Amniotic epithelial cell (primary cell): ENCODE data around the gene GNG7.
"Not testable (repeated sequence)": the region's sequence is repeated elsewhere in the genome, so short reads cannot be mapped to it uniquely, and the experiment has no call there.

Source experiments
- DNase-seq: peaks from one replicate; pipeline ENCODE4 v3.0.0-alpha.2; 2010; ENCODE audit warnings: low read depth

GNG7 gene

DNA sequence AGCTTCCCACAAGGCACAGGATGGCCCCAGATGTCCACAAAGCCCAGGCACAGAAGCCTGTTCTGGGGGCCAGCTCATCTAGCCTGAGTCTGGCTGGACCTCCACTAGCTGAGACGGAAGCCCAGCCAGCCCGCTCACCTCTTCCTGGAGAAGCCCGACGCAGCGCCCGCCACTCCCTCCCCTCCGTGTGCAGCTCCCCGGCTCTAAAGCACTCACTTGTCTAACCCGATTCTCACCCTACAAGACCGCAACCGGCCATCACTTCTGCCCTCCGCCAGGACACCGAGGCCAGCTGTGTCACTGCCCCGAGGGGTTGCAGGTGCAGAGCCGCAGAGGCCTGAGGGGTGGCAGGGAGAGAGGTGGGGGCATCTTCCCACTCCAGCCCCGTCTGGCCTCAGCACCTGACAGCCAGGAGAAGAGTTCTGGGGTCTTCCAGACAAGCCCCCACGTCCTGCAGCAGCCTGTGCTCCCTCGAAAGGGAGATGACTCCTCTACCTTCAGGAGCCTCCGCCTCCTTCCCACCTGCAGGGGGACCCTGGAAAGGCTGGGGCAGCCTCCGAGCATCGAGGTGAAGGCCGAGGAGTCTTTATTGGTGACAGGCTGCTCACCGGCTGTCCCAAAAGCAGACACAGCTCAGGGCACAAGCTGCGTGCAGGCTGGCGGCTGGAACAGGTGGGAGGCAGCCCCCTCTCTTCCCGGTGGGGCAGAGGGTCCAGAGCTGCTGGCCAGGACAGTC is 24.6 kb upstream of the GNG7 start:
- DNase-seq: no peak

DNA sequence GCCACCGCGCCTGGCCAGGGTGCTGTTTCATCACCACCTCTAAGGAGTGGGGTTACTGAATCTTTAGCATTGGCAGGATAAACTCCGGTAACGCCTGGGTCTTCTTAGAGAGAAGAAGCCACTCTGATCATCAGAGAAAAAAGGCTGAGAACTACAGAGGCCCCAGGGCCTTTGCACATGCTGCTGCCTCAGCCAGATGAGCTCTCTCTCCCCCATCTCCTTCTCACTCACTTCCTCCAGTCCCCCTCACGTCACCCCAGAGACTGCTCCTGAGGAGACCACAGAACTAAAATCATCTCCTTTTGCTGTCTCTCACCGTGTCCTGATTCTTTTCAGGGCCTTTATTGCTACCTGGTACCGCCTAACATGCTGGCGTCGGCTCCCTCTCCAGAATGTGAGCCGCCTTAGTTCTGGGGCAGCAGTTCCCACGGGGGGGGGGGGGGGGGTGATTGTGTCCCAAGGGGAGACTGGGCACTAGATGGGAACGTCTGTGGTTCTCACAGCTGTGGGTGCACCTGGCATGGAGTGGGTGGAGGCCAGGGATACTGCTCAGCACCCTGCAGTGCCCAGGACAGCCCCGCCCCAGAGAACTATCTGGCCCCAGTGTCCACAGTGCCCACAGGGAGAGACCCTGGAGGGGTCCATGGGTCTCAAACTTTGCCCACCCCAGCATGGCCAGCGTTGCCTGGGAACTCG is 23.8 kb upstream of the GNG7 start:
- no peak for DNase-seq

DNA sequence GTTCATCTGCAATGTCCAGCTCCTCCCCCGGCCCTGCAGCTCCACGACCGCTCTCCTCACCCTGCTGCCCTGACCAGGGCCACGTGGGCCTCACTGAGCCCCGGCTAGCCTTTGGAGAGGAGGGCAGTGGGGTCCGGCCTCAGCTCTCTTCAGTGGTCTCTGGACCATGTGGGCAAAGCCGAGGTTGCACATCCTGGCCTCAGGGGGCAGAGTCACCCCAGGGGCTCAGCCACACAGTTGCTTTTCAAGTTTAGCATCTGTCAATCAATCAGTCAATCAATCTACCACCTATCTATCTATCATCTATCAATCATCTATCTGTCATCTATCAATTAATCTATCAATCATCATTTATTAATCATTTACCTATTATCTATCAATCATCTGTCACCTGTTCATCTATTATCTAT is 21.7 kb upstream of the GNG7 start:
- DNase-seq: no peak

GRCh38 chr19:2723747-2724146 is 21.3 kb upstream of the GNG7 start:
- DNase-seq: no peak

GRCh38 chr19:2723345-2723715 is 20.8 kb upstream of the GNG7 start:
- no peak for DNase-seq

DNA sequence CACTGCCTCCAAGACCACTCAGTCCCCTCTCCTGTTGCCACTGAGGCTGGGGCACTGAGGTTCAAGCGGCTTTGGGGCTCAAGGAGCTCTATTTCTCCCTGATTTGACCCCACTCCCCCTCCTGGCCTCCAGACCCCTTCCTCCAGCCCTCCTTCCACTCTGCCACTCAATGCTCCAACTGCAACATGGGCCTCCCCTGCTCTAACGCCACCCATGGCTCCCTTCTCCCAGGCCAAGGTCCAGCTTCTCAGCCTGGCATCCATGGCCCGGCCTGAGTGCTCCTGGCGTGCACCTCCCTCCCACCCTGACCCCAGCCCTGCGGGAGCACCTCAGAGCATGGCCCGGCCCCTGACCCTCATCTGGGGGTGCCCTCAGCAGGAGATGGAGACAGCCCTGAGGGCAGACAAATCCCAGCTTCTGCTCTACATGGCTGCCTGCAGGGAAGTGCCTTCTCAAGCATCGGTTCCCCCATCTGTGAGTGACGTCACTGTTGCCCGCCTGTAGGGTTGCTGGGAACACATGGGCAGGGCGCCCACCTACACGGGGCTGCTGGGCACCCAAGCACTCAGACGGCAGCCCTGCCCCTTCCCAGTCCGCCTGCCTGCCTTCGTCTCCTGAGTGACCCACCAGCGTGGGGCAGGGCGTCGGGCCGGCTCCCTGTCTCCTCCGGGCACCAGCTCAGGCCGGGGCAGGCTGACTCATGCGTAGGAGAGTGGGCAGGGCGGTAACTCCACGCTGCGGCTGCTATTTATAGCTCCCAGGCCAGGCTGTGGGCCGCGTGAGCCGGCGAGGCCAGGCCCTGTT is 20.2 kb upstream of the GNG7 start:
- peak; percentile 89 for DNase-seq

DNA sequence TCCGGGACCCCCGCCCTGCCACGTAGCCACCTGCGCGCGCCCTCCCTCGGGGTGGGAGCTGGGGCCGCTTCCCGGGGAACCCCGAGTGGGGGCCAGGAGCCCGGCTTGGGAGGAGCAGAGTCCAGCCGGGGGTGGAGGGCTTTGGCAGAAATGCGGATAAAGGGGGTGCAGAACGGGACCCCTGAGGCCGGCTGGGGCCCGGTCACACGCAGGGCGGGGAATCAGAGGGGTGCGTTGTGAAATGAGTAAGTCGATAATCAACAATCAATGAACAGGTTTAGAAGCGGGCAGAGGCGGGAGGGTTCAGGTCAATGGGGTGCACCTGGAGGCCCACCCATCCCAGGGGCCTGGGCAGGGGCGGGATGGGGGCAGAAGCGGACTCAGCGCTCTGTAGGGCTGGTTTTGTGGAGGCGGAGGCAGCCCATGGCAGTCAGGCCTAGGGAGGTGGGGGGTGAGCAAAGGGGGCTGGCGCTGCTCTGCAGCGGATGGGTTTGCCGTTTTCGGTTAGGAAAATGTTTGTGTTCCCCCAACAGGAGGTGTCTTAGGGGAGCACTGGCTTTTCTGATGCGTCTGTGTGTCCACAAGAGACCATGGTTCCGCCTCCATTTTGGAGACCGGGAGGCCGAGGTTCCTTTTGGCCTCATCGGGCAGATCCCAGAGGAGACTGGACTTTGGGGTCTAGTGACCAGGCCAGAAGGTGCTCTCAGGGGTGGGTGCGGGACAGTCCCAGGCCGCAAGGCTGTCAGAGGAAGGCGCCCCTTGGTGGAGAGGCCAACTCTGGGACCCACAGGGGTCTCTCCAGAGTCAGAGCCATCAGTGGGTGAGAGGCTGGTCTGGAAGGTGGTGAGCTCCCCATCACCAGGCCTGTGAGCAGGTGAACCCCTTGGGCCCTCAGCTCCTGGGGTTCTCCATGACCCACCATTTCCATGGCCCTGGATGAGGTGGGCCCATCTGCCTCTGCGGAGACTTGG is 19.4 kb upstream of the GNG7 start:
- DNase-seq: no peak

DNA sequence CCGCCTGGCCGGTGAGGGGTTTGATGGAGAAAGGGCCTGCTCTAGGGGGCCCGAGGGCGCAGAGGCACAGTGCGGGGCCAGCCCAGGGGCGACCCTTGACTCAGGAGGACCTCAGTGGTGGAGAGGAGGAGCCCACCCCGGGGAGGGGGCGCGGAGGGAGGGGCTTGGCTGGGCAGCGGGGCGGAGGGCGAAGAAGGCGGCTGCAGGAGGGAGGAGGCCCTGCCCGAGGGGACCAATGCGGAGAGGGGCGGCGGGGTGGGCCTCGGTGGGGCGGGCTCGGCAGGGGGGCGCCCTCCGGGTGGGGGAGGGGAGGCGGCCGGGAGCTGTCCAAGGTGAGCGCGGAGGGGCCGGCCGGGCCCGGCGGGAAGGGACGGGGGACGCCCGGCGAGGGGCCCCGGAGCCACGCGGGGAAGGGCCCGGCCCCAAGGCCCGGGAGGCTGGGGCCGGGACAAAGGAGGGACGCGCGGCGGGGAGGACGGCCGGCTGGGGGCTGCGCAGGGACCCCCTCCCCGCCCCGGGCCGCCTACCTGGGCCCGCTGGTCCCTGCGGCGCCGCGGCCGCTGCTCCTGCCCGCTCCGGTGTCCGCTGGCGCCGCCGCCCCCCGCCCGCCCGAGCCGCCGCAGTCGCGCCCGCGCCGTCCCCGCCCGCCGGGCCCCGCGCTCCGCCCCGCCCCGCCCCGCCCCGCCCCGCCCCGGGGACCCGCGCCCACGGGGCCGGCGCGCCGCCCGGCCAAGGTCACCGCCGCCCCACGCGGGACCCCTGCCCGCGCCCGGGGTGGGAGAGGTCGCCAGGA is 18.5 kb upstream of the GNG7 start, which contains the start of gene DIRAS1:
TSS of gene DIRAS1 (minus strand) at position 596 of the 793 bp plus-strand sequence. CDS start 3,566 bp downstream, outside the sequence.
- DNase-seq: no peak

DNA sequence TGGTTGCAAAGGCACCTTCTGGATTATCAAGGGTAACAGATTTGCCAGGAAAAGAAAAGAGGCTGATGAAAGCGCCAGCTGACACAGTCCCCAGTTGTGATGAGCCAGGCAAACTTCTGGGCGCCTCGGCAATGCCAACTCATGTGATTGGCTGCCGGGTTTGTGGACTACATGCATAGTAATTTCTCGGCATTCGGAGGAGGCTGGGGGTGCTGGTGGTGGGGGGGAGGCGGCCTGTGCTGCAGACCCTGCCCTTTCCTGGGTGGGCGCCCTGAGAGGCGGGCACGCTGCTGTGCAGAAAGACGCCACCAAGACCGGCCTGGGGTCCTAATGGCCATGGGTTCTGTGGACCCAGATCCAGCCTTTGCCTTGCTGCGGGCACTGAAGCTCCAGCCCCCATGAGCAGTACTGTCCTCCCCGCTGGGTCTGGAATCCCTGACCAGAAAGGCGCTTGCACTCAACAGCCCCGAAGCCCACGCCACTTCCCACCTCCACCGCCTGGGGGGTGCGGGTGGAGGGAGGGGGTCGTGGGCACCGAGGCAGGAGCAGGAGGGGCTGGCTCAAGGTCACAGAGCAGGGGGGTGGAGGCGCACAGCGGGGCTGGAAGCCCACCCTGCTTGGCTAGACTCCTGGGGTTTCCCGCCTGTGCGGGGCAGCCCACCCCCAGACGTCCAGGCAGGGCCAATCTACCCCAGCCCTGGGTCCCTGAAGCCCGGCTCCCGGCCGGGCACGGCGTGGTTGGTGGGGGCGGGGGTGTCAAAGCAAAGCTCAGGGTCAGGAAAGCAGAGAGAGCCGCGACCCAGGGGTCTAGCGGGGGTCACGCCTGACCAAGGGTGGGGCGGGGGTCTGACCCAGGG is 17.7 kb upstream of the GNG7 start:
- DNase-seq: no peak

- DNase-seq: no peak
These were observed 16.8 kb upstream of the GNG7 start for GRCh38 chr19:2719232-2719735.

DNA sequence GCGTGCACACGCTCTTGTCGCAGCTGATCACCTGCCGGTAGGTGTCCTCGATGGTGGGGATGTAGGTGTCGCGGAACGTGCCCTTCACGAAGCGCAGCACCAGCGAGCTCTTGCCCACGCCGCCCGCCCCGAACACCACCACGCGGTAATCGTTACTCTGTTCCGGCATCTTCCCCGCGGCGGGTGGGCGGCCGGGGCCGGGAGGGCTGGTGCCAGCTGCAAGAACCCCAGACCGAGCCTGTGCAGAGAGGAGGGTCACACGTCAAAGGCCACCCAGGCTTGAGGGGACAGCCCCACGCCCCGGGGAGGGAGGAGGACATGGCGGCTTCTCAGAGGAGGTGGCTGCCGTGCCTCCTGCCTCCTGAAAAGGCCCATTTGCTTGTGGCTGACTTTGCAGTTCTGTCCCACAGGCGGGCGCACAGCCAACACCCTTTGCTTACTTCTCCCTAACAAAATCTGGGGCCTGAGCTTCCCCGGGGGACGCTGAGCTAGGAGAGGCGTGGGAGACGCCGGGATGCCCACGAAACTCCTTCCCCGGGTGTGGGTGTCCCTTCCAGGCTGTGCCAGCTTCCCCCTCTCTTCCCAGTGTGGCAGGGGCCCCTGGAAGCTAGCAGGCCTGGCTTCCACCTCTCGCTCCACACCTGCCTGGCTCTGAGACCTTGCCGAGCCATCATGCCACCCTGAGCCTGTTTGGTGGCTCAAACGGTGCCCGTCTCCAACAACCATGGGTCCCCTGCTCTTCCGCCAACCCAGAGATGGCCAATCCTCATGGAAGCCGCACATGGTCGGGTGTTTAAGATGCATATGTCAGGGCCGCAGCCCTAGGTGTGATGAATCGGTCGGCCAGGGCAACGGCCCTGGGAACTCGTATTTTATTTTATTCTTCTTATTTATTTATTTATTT is 15.4 kb upstream of the GNG7 start:
- DNase-seq: no peak

GRCh38 chr19:2716722-2717637 is 14.5 kb upstream of the GNG7 start:
- no peak for DNase-seq

DNA sequence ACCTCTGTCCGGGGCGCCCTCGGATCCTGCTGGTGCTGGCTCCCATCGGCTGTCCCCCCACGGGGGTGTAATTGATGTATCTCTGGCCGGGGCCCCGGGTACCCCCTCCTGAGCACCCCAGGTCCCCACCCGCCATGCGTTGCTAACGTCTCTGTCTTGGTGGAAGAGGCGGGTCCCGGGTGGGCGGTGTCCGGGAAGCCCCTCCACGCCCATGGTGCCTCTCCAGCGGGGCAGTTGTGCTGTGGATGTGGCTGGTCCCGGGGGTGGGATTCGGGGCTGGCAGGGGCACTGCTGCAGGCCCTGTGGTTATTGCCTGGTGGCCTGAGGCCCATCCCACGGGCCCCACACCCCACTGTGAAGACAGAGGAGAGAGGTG is 13.8 kb upstream of the GNG7 start:
- DNase-seq: no peak

DNA sequence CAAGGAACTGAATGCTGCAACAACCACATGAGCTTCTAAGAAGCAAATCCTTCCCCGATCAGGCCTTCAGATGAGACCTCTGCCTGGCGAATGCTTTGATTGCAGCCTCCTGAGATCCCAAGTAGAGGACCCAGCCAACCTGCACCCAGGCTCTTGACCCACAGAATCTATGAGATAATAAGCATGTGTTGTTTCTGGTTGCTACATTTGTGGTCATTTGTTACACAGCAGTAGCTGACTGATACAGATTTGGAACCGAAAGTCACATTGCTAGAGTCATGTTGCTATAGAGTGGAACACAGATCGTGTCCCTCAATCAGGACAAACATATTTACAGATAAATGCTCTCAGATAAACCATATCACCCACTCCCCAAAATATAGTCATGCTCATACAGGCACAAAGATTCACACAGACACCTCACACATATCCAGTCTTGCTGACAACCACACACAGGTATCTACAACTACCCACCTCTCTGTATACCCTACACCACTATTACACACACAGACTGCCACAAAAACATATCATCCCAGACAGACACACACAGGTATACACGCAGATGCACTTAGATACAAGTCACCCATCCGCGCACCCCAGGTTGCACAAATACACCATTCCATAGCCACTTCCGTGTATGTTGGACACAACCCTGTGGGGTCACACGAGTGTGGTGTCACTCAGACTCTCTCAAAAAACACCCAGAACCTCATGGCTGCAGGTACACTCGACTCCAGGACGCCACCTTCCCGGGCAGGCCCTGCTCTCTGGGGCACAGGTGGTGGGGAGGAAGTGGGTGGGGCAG is 13.2 kb upstream of the GNG7 start:
- DNase-seq: no peak

GRCh38 chr19:2714531-2715269 is 12.2 kb upstream of the GNG7 start:
- DNase-seq: no peak

- DNase-seq: not testable (repeated sequence)
These were observed 11.6 kb upstream of the GNG7 start for GRCh38 chr19:2714102-2714501.
